Measurements from ENCODE around the gene OR14J1. TPM values are rescaled to one million over a fixed set of nuclear protein-coding genes. Genes with fewer than 3 reads are reported as not detected.

Gene OR14J1
- total and polyA plus RNA-seq, 2 donors (not counting 3 experiments of a cell fraction or from before 2014, with no cell fraction given): not detected

- Histone ChIP-seq H3K4me1 (ENCODE audit: control insufficient read depth, extremely low read depth, insufficient read depth, low read length) (no peaks in the 10 kb centered on the region), H3K4me2 (ENCODE audit: insufficient read depth, low read length) (no peak overlapping the region), H3K27ac (ENCODE audit: insufficient read depth, low read depth, low read length) (no peak overlapping the region), H3K79me2 (ENCODE audit: control insufficient read depth, insufficient read depth, low read length) (no peaks in the 10 kb centered on the region), H3K36me3 (ENCODE audit: control insufficient read depth in 2 of 2, extremely low read depth in 1 of 2, insufficient read depth in 2 of 2, low read length in 2 of 2) (no peaks in the 10 kb centered on the region), H3K9me3 (replicated peaks; ENCODE audit: control insufficient read depth, insufficient read depth, low read length) (no peaks in the 10 kb centered on the region), H4K20me1 (replicated peaks; ENCODE audit: control insufficient read depth, extremely low read depth, insufficient read depth, low read length) (no peaks in the 10 kb centered on the region), H3K9ac (replicated peaks; ENCODE audit: extremely low read depth, insufficient read depth, low read length) (no peak overlapping the region), H3K4me3 (replicated peaks in 1 of 3; ENCODE audit: insufficient read depth in 1 of 3, low read depth in 1 of 3, low read length in 3 of 3) (no peak overlapping the region), H3K9me1 (replicated peaks; ENCODE audit: control insufficient read depth, extremely low read depth, insufficient read depth, low read length) (no peaks in the 10 kb centered on the region), H2AFZ (ENCODE audit: low read depth, low read length) (no peak overlapping the region), H3K27me3 (ENCODE audit: control insufficient read depth in 2 of 2, insufficient read depth in 2 of 2, low read length in 2 of 2) (no peaks in the 10 kb centered on the region)
- dilution Hi-C loops (cut with MboI; ENCODE audit: extremely low pct_ligation_motif_present, low sequenced_read_pairs): no loop called here
- intact Hi-C loops (cut with micrococcal nuclease): no loop called here
- ChIA-PET CTCF (no interaction called here), POLR2A (no interaction called here)
- TF ChIP-seq GATA2 (IDR thresholded peaks at IDR 0.05; ENCODE audit: insufficient read depth, insufficient read length, low read depth, low read length): no peak
- no peak for TF ChIP-seq EZH2 (IDR thresholded peaks at IDR 0.05; ENCODE audit: borderline replicate concordance, low read depth, low read length, severe bottlenecking)
- no peak for TF ChIP-seq FOS (IDR thresholded peaks at IDR 0.05; ENCODE audit: borderline replicate concordance, insufficient read depth, low read length)
- TF ChIP-seq POLR2A (IDR thresholded peaks at IDR 0.05; ENCODE audit: low read depth, low read length): no peak
- no peak for TF ChIP-seq JUN (IDR thresholded peaks at IDR 0.05; ENCODE audit: borderline replicate concordance, insufficient read depth, insufficient read length, low read depth)
- no peak for TF ChIP-seq MYC (IDR thresholded peaks at IDR 0.05; ENCODE audit: low read depth, low read length)
- TF ChIP-seq MAX (IDR thresholded peaks at IDR 0.05; ENCODE audit: insufficient read depth, insufficient read length): no peak
- no peak for TF ChIP-seq POLR2AphosphoS5 (IDR thresholded peaks at IDR 0.05; ENCODE audit: insufficient read depth, low read depth, low read length)
- no peak for TF ChIP-seq CTCF (IDR thresholded peaks at IDR 0.05; ENCODE audit: extremely low read depth in 1 of 2, insufficient read depth in 1 of 2, low read depth in 1 of 2, low read length in 2 of 2)
- BruUV-seq (replicated peaks): no TSS peak
- no peak for FAIRE-seq
- no peak for DNase-seq (ENCODE audit: low read depth, low spot score)
These were observed 24.3 kb downstream of the OR14J1 start for GRCh38 chr6:29325777-29326176.
